ENCODE results near the gene MS4A4E.

MS4A4E gene

DNA sequence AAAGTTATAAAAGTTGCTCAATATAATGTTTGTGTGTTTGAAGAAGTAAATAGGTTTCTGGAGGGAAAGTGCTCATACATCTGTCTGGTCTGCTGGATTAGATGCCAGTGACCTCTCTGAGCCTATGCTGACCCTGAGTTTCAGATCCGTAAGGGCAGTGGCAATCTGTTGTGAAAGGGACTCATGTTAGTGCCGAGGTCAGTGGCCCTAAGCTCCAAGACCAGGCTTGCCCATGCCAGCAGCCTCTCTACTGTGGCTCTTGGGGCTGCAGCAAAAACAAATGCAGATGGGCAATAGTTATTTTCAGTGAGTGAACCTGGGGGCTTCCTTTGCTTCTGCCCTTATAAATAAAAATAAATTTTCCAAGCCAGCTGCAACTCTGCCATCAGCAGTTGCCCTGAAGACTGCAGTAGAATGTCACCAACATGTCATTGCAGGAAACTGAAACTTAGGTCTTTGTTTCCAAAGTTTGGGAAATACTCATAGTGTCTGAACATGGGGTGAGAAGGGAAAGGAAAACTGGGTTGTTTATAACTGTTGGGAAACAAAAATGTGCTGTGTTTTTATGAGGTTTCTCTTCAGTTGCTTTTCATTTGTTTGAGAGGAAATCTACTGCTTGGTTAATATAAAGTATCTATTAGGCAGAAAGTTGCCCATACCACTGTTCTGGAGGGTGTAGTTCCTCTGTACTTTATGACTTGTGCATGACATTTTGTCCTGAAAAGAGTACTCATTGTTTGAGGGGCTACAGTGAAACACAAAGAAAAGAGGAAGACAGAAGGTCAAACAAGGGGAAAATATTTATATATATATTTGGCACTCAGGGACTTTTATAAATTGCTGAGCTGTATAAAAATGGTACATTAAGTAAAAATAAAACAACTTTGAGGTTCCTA, 9.5 kb upstream of the MS4A4E start:
- DNase-seq (ENCODE audit: low read depth), result no peak
- H3K4me3 ChIP-seq (ENCODE audit: low read depth, low read length), result no peak overlapping the region
- TF ChIP-seq, protein P1, sequence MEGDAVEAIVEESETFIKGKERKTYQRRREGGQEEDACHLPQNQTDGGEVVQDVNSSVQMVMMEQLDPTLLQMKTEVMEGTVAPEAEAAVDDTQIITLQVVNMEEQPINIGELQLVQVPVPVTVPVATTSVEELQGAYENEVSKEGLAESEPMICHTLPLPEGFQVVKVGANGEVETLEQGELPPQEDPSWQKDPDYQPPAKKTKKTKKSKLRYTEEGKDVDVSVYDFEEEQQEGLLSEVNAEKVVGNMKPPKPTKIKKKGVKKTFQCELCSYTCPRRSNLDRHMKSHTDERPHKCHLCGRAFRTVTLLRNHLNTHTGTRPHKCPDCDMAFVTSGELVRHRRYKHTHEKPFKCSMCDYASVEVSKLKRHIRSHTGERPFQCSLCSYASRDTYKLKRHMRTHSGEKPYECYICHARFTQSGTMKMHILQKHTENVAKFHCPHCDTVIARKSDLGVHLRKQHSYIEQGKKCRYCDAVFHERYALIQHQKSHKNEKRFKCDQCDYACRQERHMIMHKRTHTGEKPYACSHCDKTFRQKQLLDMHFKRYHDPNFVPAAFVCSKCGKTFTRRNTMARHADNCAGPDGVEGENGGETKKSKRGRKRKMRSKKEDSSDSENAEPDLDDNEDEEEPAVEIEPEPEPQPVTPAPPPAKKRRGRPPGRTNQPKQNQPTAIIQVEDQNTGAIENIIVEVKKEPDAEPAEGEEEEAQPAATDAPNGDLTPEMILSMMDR (IDR thresholded peaks at IDR 0.05; ENCODE audit: insufficient read depth, low read depth, low read length, missing control alignments), result no peak

DNA sequence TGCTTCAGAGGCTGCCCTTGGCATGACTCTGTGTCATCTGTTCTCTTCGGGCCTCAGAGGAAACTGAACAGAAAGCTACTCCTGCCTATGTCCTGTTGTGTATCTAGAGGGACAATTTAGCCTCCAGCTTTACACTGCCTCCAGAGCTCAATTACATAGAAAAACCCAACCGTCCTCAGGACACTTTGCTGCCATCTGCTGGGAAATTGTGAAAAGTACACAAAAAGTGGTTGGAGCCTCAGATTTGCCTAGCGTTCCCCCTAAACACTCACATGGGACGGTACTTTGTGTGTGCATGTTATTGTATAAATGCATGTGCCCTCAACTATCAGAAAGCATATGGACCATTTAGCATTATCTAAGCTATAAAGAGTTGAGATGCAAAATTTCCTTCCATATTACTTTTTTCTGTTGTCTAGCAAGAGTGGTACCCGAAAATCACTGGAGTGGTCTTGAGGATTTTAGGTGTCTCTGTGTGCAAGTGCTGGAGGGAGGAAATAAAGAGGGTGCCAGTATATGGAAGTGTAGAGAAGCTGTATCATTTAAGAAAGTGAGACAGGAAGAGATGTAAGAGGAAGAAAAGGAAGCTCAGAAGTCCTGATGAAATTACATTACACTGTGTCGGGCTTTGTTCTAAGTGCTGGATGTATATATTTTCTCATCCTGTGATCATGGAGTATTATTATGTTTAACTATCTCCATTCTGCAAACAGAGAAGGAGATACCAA, 8.7 kb upstream of the MS4A4E start:
- TF ChIP-seq, protein P1 (IDR thresholded peaks at IDR 0.05; ENCODE audit: insufficient read depth, low read depth, low read length, missing control alignments), result peak; percentile 55
- peak; percentile 59 for DNase-seq (ENCODE audit: low read depth)
- H3K4me3 ChIP-seq (ENCODE audit: low read depth, low read length), result no peak overlapping the region

DNA sequence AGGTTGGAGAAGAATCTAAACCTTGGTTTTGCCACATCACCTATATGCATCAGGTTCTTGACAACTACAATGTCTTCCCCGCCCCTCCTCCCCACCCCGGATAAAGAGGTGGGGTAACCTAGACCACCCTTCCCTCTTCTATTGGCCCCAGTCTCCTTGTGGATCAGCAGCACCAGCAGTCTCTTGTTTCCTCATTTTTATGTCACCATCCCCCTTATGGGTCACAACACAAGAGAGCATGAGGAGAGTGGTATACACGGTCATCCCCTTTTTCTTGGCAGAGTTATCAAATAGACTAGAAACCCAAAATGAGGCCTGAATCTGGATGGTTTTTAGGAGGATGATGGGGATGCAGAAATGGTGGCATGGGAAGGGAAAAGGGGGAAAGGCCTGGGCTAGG, 1.2 kb downstream of the MS4A4E start:
- H3K4me3 ChIP-seq (ENCODE audit: low read depth, low read length), result no peak overlapping the region

DNA sequence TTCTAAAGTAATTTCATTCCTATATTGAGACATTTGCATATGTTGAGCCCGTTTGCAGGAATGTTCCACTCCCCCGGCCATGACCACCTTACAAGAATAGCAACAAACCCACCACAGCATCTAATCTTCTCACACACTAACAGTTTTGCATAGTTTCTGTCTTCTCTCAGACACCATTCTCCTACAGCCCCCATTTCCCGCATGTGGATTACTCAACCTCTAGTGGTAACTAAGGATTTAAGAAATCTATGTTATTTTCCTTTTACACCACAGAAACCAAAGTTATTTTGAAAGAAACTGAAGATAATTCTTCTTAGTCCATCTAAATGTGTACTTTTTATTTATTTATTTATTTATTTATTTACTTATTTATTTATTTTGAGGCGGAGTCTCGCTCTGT, 2.3 kb downstream of the MS4A4E start:
- H3K4me3 ChIP-seq (ENCODE audit: low read depth, low read length), result no peak overlapping the region
- DNase-seq (ENCODE audit: low read depth), result no peak
- TF ChIP-seq, protein P1 (IDR thresholded peaks at IDR 0.05; ENCODE audit: insufficient read depth, low read depth, low read length, missing control alignments), result no peak

More for the DNA sequence above, 1.2 kb downstream of the MS4A4E start:
- DNase-seq (ENCODE audit: low read depth), result no peak
- TF ChIP-seq, protein P1 (IDR thresholded peaks at IDR 0.05; ENCODE audit: insufficient read depth, low read depth, low read length, missing control alignments), result no peak

DNA sequence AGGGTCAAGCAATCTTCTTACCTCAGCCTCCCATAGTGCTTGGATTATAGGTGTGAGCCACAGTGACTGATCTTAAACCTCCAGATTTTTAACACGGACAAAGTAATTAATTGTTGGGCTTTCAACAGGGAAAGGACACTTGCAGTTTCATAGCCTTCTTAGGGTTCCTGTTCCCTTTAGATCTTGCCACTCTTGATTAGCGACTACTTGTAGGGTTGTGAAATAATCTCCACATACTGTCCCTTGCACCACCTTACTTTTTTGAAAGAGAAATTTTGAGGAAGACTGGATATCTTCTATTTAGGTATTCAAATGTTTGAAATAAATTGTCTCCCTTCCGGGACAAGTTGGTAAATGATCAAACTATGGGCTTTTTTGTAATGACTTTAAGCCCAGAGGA, 7.6 kb downstream of the MS4A4E start:
- TF ChIP-seq, protein P1 (IDR thresholded peaks at IDR 0.05; ENCODE audit: insufficient read depth, low read depth, low read length, missing control alignments), result no peak
- no peak for DNase-seq (ENCODE audit: low read depth)
- no peak overlapping the region for H3K4me3 ChIP-seq (ENCODE audit: low read depth, low read length)

- DNase-seq (ENCODE audit: low read depth), result no peak
- TF ChIP-seq, protein P1 (IDR thresholded peaks at IDR 0.05; ENCODE audit: insufficient read depth, low read depth, low read length, missing control alignments), result no peak
- H3K4me3 ChIP-seq (ENCODE audit: low read depth, low read length), result no peak overlapping the region
Observed at GRCh38 chr11:60230681-60231080, 12.3 kb downstream of the MS4A4E start.

All from GM12865 (cell line).